GM12872 (cell line): ENCODE results near the gene ANK3.

Experiments used
- TF ChIP-seq, protein P1 (sequence below): IDR thresholded peaks from 3 replicates; pipeline ENCODE4 v1.5.1; 2011; ENCODE audit warnings: low read depth, mild to moderate bottlenecking, low read length, moderate library complexity; ENCODE audit not compliant: insufficient read depth

Gene ANK3

GRCh38 chr10:60389413-60390025 is at the start of gene ANK3:
Gene ANK3 (minus strand): TSS chr10:60389875. CDS start chr10:60389538, 337 bp downstream.
- TF ChIP-seq, protein P1, sequence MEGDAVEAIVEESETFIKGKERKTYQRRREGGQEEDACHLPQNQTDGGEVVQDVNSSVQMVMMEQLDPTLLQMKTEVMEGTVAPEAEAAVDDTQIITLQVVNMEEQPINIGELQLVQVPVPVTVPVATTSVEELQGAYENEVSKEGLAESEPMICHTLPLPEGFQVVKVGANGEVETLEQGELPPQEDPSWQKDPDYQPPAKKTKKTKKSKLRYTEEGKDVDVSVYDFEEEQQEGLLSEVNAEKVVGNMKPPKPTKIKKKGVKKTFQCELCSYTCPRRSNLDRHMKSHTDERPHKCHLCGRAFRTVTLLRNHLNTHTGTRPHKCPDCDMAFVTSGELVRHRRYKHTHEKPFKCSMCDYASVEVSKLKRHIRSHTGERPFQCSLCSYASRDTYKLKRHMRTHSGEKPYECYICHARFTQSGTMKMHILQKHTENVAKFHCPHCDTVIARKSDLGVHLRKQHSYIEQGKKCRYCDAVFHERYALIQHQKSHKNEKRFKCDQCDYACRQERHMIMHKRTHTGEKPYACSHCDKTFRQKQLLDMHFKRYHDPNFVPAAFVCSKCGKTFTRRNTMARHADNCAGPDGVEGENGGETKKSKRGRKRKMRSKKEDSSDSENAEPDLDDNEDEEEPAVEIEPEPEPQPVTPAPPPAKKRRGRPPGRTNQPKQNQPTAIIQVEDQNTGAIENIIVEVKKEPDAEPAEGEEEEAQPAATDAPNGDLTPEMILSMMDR = no peak

GRCh38 chr10:60434418-60435046 is 44.9 kb upstream of the ANK3 start:
- TF ChIP-seq, protein P1 = peak; percentile 48; the same call in 2 of the 3 replicates

- TF ChIP-seq, protein P1 = no peak
These were observed 44.0 kb upstream of the ANK3 start for GRCh38 chr10:60433684-60434083.

DNA sequence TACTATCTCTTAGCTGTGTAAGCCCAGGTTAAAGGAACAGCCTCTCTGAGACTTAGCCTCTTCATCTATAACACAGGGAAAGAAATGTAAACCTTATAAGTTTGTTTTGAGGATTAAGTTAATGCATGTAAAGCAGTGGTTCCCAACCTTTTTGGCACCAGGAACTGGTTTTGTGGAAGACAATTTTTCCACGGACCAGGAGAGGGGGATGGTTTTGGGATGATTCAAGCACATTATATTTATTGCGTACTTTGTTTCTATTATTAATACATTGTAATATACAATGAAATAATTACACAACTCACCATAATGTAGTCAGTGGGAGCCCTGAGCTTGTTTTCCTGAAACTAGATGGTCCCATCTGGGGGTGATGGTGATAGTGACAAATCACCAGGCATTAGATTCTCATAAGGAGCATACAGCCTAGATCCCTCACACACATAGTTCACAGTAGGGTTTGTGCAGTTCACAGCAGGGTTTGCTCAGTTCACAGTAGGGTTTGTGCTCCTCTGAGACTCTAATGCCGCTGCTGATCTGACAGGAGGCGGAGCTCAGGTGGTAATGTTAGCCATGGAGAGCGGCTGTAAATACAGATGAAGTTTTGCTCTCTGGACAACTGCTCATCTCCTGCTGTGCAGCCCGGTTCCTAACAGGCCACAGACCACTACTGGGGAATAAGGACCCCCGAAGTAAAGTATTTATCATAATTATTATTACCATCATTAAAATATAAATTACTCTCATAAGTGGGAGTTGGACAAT is 41.3 kb upstream of the ANK3 start:
- TF ChIP-seq, protein P1 = no peak

GRCh38 chr10:60430017-60430416 is 40.3 kb upstream of the ANK3 start:
- TF ChIP-seq, protein P1 = no peak

DNA sequence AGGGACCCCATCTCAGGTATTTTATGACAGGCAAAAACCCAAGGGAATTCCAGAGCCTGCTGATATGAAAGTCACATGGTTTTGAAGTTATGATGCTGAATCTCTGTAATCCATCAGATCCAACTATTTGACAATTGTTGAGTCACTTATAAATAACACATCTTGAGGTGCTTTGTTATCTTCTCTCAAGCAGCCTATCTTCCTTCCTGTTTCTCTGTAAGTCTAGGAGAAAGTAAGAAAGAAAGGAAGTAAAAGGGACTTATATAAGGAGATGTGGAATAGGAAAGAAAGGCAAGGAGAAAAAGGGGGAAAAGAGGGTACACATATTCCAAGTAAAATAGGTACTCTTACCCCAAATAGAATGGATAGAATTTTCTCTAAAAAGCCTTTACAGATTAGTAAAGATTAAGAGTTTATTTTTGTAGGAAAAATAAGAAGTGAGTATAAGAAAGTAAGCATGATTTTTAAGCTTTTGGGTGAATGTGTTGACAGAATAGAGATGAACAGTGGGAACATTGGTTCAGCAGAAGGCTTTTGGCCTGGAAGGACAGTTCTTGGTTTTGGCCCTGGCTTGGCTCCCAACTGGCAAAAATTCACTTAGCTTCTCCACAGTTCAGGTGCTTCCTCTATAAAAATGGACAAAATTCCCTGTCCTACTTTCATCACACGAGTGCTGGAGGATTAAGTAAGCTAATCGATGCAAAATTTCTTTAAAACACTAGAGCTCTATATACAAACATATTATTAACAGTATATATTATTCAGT is 39.6 kb upstream of the ANK3 start:
- TF ChIP-seq, protein P1 = no peak

GRCh38 chr10:60428387-60428737 is 38.7 kb upstream of the ANK3 start:
- TF ChIP-seq, protein P1 = no peak
